Spleen (tissue), 7 donors: ENCODE data around the gene SLC9C2.

Source experiments
- CTCF ChIP-seq, 11 experiments: fragments of 200-600 bp in 7 of 11; fragments of 450-650 bp in 4 of 11; sonication (generic) in 4 of 11; IDR thresholded peaks in 8 of 11; conservative IDR thresholded peaks in 3 of 11; 1 replicate in 7 of 11; 2 replicates in 4 of 11; pipeline versions ENCODE4 v1.4.0 to v1.8.0; 2016 to 2021; ENCODE audit warnings: antibody characterized with exemption in 11 of 11, inconsistent platforms in 4 of 11, mild to moderate bottlenecking in 1 of 11
- POLR2A ChIP-seq, 3 donors: fragments of 450-650 bp; IDR thresholded peaks; one replicate each; pipeline ENCODE4 v1.5.1; 2017; ENCODE audit warnings: antibody characterized with exemption in 3 of 3, mild to moderate bottlenecking in 1 of 3
- donor health status: DM: no; HTN: no; CAD: no; lungs with moderate emphysema.
- donor health status: DM: no; HTN: no; CAD: no.
- donor health status: DM: no; HTN: no; CAD: no.

GRCh38 chr1:173529106-173529505, 73.8 kb downstream of the SLC9C2 start:
- TF ChIP-seq CTCF (IDR thresholded peaks at IDR 0.05 in 8 of 11, conservative IDR thresholded peaks at IDR 0.05 in 3 of 11) (no peak), POLR2A (IDR thresholded peaks at IDR 0.05) (no peak)
